CD4-positive, CD25-positive, alpha-beta regulatory T cell (primary cell): ENCODE data around the gene COL17A1. TPM values are rescaled to one million over a fixed set of nuclear protein-coding genes. Genes with fewer than 3 reads are reported as not detected.

Source experiments
- ATAC-seq, 2 donors: fragments of 150-1000 bp; cut with Tn5 transposase; one replicate each; pipeline ENCODE4 v1.10.0; 2021; ENCODE audit warnings: low read depth in 2 of 2, moderate number of reproducible peaks in 2 of 2, moderate library complexity in 1 of 2
- DNase-seq, 3 donors: peaks; one replicate each; pipeline versions ENCODE4 v3.0.0 to v3.0.0-alpha.2; 2012 to 2022; ENCODE audit warnings: mixed read lengths in 1 of 3
- H3K27ac ChIP-seq: one replicate; pipeline ENCODE4 v1.7.0; 2013; ENCODE audit warnings: mild to moderate bottlenecking, low read length; ENCODE audit not compliant: insufficient read depth, poor library complexity, severe bottlenecking
- H3K27me3 ChIP-seq: one replicate; pipeline ENCODE4 v1.7.0; 2013; ENCODE audit warnings: low read length; ENCODE audit not compliant: control insufficient read depth, insufficient read depth
- H3K36me3 ChIP-seq: one replicate; pipeline ENCODE4 v1.7.0; 2013; ENCODE audit warnings: mild to moderate bottlenecking, low read length, moderate library complexity; ENCODE audit not compliant: control insufficient read depth, insufficient read depth
- H3K4me1 ChIP-seq: 2 replicates; pipeline ENCODE4 v1.7.0; 2013; ENCODE audit warnings: mild to moderate bottlenecking, low read length; ENCODE audit not compliant: insufficient read depth, control insufficient read depth, poor library complexity, severe bottlenecking
- H3K4me3 ChIP-seq: one replicate; pipeline ENCODE4 v1.7.0; 2013; ENCODE audit warnings: low read depth, mild to moderate bottlenecking, low read length, moderate library complexity
- H3K9me3 ChIP-seq, 2 experiments: 1 replicate in 1 of 2; 2 replicates in 1 of 2; pipeline ENCODE4 v1.7.0; 2013; ENCODE audit warnings: low read length in 2 of 2, mild to moderate bottlenecking in 1 of 2, moderate library complexity in 1 of 2; ENCODE audit not compliant: control insufficient read depth in 2 of 2
- H3K27ac Mint-ChIP-seq, 3 donors: one replicate each; pipeline ENCODE4 v1.8.0; 2020 to 2022; ENCODE audit warnings: mild to moderate bottlenecking in 3 of 3, mixed read lengths in 3 of 3, moderate library complexity in 2 of 3
- H3K27me3 Mint-ChIP-seq: one replicate; pipeline ENCODE4 v1.8.0; 2022; ENCODE audit warnings: mild to moderate bottlenecking, mixed read lengths
- H3K36me3 Mint-ChIP-seq: one replicate; pipeline ENCODE4 v1.8.0; 2020; ENCODE audit warnings: mixed read lengths
- H3K4me1 Mint-ChIP-seq, 4 donors: one replicate each; pipeline ENCODE4 v1.8.0; 2020 to 2022; ENCODE audit warnings: mixed read lengths in 4 of 4, mild to moderate bottlenecking in 1 of 4
- H3K4me3 Mint-ChIP-seq, 4 donors: one replicate each; pipeline ENCODE4 v1.8.0; 2020 to 2022; ENCODE audit warnings: mild to moderate bottlenecking in 4 of 4, mixed read lengths in 4 of 4, moderate library complexity in 3 of 4
- H3K9me3 Mint-ChIP-seq, 7 donors: one replicate each; pipeline ENCODE4 v1.8.0; 2020 to 2022; ENCODE audit warnings: mixed read lengths in 7 of 7, mild to moderate bottlenecking in 3 of 7, moderate library complexity in 2 of 7
- polyA plus RNA-seq, 4 donors: library from polyadenylated mRNA; unstranded; fragments of 300-500 nt; fragmentation: Illumina TruSeq; gene quantifications; one replicate each; pipeline ENCODE4 v1.2.3, GENCODE V29; 2021
- total RNA-seq: library from RNA; stranded (reverse); gene quantifications from one replicate; pipeline ENCODE4 v1.2.3, GENCODE V29; 2022

Gene COL17A1
- total and polyA plus RNA-seq, 5 donors from 2014 or later = 0.24 TPM; not detected in 4

GRCh38 chr10:104038958-104039752 is 46.5 kb downstream of the COL17A1 start:
- no peak overlapping the region for H3K27ac Mint-ChIP-seq
- no peaks in the 10 kb centered on the region for H3K36me3 Mint-ChIP-seq

GRCh38 chr10:104038537-104038936 is 47.1 kb downstream of the COL17A1 start:
- Mint-ChIP-seq H3K4me3 (no peak overlapping the region), H3K4me1 (peaks cover 0 to 2% (median under 1%) of the 10 kb centered on the region in 4 donors), H3K36me3 (no peaks in the 10 kb centered on the region), H3K9me3 (no peaks in the 10 kb centered on the region), H3K27ac (no peak overlapping the region), H3K27me3 (no peaks in the 10 kb centered on the region)
- Histone ChIP-seq H3K4me1 (no peaks in the 10 kb centered on the region), H3K27ac (no peak overlapping the region), H3K4me3 (no peak overlapping the region), H3K36me3 (no peaks in the 10 kb centered on the region), H3K9me3 (no peaks in the 10 kb centered on the region), H3K27me3 (no peaks in the 10 kb centered on the region)
- DNase-seq = no peak
- no peak for ATAC-seq

More at GRCh38 chr10:104038958-104039752, 46.5 kb downstream of the COL17A1 start:
- ATAC-seq (no peak), DNase-seq (no peak)
- no peaks in the 10 kb centered on the region for H3K9me3 ChIP-seq
- no peaks in the 10 kb centered on the region for H3K27me3 Mint-ChIP-seq
- no peaks in the 10 kb centered on the region for H3K36me3 ChIP-seq
- no peaks in the 10 kb centered on the region for H3K4me1 ChIP-seq
- peaks cover 0 to 2% (median under 1%) of the 10 kb centered on the region in 4 donors for H3K4me1 Mint-ChIP-seq
- no peak overlapping the region for H3K27ac ChIP-seq
- H3K4me3 ChIP-seq = no peak overlapping the region
- no peaks in the 10 kb centered on the region for H3K9me3 Mint-ChIP-seq
- H3K27me3 ChIP-seq = no peaks in the 10 kb centered on the region
- no peak overlapping the region for H3K4me3 Mint-ChIP-seq

GRCh38 chr10:104037261-104037951 is 48.3 kb downstream of the COL17A1 start:
- ATAC-seq = no peak
- Histone ChIP-seq H3K4me3 (no peak overlapping the region), H3K27me3 (no peaks in the 10 kb centered on the region), H3K4me1 (no peaks in the 10 kb centered on the region), H3K36me3 (peaks cover 2% of the 10 kb centered on the region), H3K9me3 (no peaks in the 10 kb centered on the region), H3K27ac (no peak overlapping the region)
- H3K4me3 Mint-ChIP-seq = no peak overlapping the region
- H3K4me1 Mint-ChIP-seq = peaks cover 0 to 2% (median 0%) of the 10 kb centered on the region in 4 donors
- DNase-seq = no peak
- H3K27me3 Mint-ChIP-seq = no peaks in the 10 kb centered on the region
- H3K27ac Mint-ChIP-seq = no peak overlapping the region
- H3K36me3 Mint-ChIP-seq = peaks cover 4% of the 10 kb centered on the region
- no peaks in the 10 kb centered on the region for H3K9me3 Mint-ChIP-seq

- Mint-ChIP-seq H3K4me3 (no peak overlapping the region), H3K27ac (no peak overlapping the region), H3K9me3 (no peaks in the 10 kb centered on the region), H3K4me1 (peaks cover 0 to 2% (median 0%) of the 10 kb centered on the region in 4 donors), H3K36me3 (peaks cover 8% of the 10 kb centered on the region), H3K27me3 (no peaks in the 10 kb centered on the region)
- no peak for DNase-seq
- no peaks in the 10 kb centered on the region for H3K9me3 ChIP-seq
- H3K27me3 ChIP-seq = no peaks in the 10 kb centered on the region
- no peak overlapping the region for H3K27ac ChIP-seq
- H3K4me1 ChIP-seq = no peaks in the 10 kb centered on the region
- no peak for ATAC-seq
- H3K4me3 ChIP-seq = no peak overlapping the region
- H3K36me3 ChIP-seq = peaks cover 2% of the 10 kb centered on the region
Observed at GRCh38 chr10:104036518-104037260, 49.0 kb downstream of the COL17A1 start.

- Mint-ChIP-seq H3K9me3 (no peaks in the 10 kb centered on the region), H3K36me3 (peaks cover 12% of the 10 kb centered on the region), H3K4me3 (no peak overlapping the region), H3K27me3 (no peaks in the 10 kb centered on the region), H3K4me1 (peaks cover 0 to 2% (median 0%) of the 10 kb centered on the region in 4 donors), H3K27ac (no peak overlapping the region)
- no peaks in the 10 kb centered on the region for H3K9me3 ChIP-seq
- ATAC-seq (no peak), DNase-seq (no peak)
- H3K4me3 ChIP-seq = no peak overlapping the region
- no peaks in the 10 kb centered on the region for H3K4me1 ChIP-seq
- peaks cover 2% of the 10 kb centered on the region for H3K36me3 ChIP-seq
- H3K27ac ChIP-seq = no peak overlapping the region
- H3K27me3 ChIP-seq = no peaks in the 10 kb centered on the region
Observed at GRCh38 chr10:104036069-104036384, 49.7 kb downstream of the COL17A1 start.

GRCh38 chr10:104035194-104036068 is 50.2 kb downstream of the COL17A1 start:
- H3K9me3 Mint-ChIP-seq = no peaks in the 10 kb centered on the region
- Histone ChIP-seq H3K4me1 (no peaks in the 10 kb centered on the region), H3K27me3 (no peaks in the 10 kb centered on the region), H3K36me3 (peaks cover 2% of the 10 kb centered on the region), H3K27ac (no peak overlapping the region), H3K4me3 (no peak overlapping the region), H3K9me3 (no peaks in the 10 kb centered on the region)
- ATAC-seq (no peak), DNase-seq (no peak)
- H3K36me3 Mint-ChIP-seq = peaks cover 12% of the 10 kb centered on the region
- no peaks in the 10 kb centered on the region for H3K27me3 Mint-ChIP-seq
- H3K4me1 Mint-ChIP-seq = peaks cover 0 to 2% (median 0%) of the 10 kb centered on the region in 4 donors
- H3K27ac Mint-ChIP-seq = no peak overlapping the region
- H3K4me3 Mint-ChIP-seq = no peak overlapping the region
